Lower lobe of right lung (tissue), 2 donors: ENCODE data around the gene GRIK2. TPM values are rescaled to one million over a fixed set of nuclear protein-coding genes. Genes with fewer than 3 reads are reported as not detected.

Experiments
- ATAC-seq, 2 donors: fragments of 200-7000 bp; cut with Tn5 transposase; one replicate each; pipeline ENCODE4 v1.9.1; 2020 to 2022; ENCODE audit warnings: mild to moderate bottlenecking in 2 of 2, moderate library complexity in 2 of 2
- DNase-seq: peaks from one replicate; pipeline ENCODE4 v3.0.0-alpha.2; 2020
- H3K27ac ChIP-seq: fragments of 200-600 bp; one replicate; pipeline ENCODE4 v1.8.0; 2022
- H3K27me3 ChIP-seq: fragments of 200-600 bp; one replicate; pipeline ENCODE4 v1.8.0; 2022; ENCODE audit warnings: low read depth
- H3K36me3 ChIP-seq: fragments of 200-600 bp; one replicate; pipeline ENCODE4 v1.8.0; 2022; ENCODE audit warnings: mild to moderate bottlenecking
- H3K4me1 ChIP-seq: fragments of 200-600 bp; one replicate; pipeline ENCODE4 v1.8.0; 2022
- H3K4me3 ChIP-seq: fragments of 200-600 bp; one replicate; pipeline ENCODE4 v1.8.0; 2022; ENCODE audit warnings: mild to moderate bottlenecking
- H3K9me3 ChIP-seq: fragments of 200-600 bp; one replicate; pipeline ENCODE4 v1.8.0; 2022
- CTCF ChIP-seq: fragments of 200-600 bp; IDR thresholded peaks from one replicate; pipeline ENCODE4 v1.8.0; 2022; ENCODE audit warnings: antibody characterized with exemption, mild to moderate bottlenecking
- intact Hi-C: fragments of 100-400 bp; cut with DNase I; formaldehyde crosslinking; loops from one replicate; pipeline ENCODE4 v1.11.0; 2022
- total RNA-seq: library from RNA; stranded (reverse); fragmentation: NEBNext Ultra II Directional; extraction: Animal tissue kit (Norgen Biotek cat#: 25700); gene quantifications from one replicate; pipeline ENCODE4 v1.2.1, GENCODE V29; 2021
- donor health status: DM: no; HTN: yes; CAD: no; lungs with severe emphysema.

The GRIK2 gene
- total RNA-seq, 1 donor from 2014 or later, result 0.62 TPM

DNA sequence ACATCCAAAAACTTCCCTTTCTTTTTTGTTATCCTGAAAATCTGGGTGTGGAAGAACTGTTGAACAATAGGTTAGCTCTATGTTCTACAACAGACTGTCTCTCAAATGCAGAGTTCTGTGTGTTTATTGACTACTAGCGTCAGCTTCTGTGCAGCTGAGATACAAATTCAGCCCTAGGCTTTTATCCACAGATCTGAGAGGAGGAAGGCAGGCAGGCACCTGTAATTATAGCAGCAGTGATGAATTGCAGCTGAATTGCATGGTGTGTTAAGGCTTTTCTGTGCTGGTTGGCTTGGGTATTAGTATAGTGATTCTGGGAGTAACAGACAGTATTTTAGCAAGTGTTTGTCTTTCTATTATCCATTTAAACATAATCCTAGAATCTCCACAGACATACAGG, 24.4 kb downstream of the GRIK2 start:
- DNase-seq (no peak), ATAC-seq (no peak)
- H3K36me3 ChIP-seq, result no peaks in the 10 kb centered on the region
- TF ChIP-seq CTCF, result no peak
- no peak overlapping the region for H3K4me3 ChIP-seq
- H3K4me1 ChIP-seq, result no peaks in the 10 kb centered on the region
- no peaks in the 10 kb centered on the region for H3K9me3 ChIP-seq
- no peaks in the 10 kb centered on the region for H3K27me3 ChIP-seq
- intact Hi-C loops, result no loop called here
- no peak overlapping the region for H3K27ac ChIP-seq

GRCh38 chr6:101422251-101422650, 28.7 kb downstream of the GRIK2 start:
- no peak for TF ChIP-seq CTCF
- DNase-seq, result no peak
- no peak for ATAC-seq
- no peaks in the 10 kb centered on the region for H3K36me3 ChIP-seq
- no peak overlapping the region for H3K27ac ChIP-seq
- H3K27me3 ChIP-seq, result no peaks in the 10 kb centered on the region
- no peaks in the 10 kb centered on the region for H3K4me1 ChIP-seq
- no peak overlapping the region for H3K4me3 ChIP-seq
- intact Hi-C loops, result no loop called here
- H3K9me3 ChIP-seq, result no peaks in the 10 kb centered on the region

DNA sequence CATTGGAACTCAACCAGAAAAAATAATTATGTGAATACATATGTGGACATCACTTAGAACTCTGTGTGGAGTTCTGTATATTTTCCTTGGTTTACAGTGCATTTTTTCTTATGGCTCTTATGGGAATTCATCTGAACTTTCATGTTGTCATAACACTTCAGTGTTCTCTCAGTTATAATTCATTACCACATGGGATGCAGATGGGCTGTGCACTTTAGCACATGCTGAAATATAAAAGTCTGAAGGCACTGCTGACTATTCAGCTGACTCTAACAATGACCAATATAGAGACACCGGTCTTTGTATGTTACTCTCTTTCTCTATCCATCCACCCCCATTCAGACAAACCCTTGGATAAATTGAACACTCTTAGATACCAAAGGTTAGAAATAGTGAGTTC, 29.3 kb downstream of the GRIK2 start:
- intact Hi-C loops, result no loop called here
- Histone ChIP-seq H3K27ac (no peak overlapping the region), H3K4me1 (no peaks in the 10 kb centered on the region), H3K36me3 (no peaks in the 10 kb centered on the region), H3K4me3 (no peak overlapping the region), H3K9me3 (no peaks in the 10 kb centered on the region), H3K27me3 (no peaks in the 10 kb centered on the region)
- no peak for TF ChIP-seq CTCF
- DNase-seq (no peak), ATAC-seq (no peak)

GRCh38 chr6:101429270-101429669, 35.8 kb downstream of the GRIK2 start:
- TF ChIP-seq CTCF, result no peak
- intact Hi-C loops, result no loop called here
- DNase-seq, result no peak

DNA sequence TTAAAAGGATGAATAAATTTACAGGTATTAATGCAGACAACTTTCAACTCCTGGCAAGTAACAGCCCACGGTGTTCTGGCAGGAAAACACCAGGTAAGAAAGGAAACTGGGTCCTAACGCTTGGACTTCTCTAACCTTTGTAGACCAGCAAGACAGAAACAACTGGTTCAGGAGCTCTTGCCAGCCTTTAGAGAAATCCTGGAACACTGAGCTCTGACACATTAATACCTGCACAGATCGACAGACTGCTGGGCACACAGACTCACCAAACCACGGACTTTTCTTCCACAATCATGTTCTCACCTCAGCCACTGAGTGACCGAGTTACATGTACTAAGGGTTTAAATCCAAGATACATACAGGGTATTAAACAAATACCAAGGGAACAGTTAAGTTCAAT, 36.3 kb downstream of the GRIK2 start:
- Histone ChIP-seq H3K4me1 (no peaks in the 10 kb centered on the region), H3K9me3 (no peaks in the 10 kb centered on the region), H3K36me3 (no peaks in the 10 kb centered on the region), H3K4me3 (no peak overlapping the region), H3K27me3 (no peaks in the 10 kb centered on the region), H3K27ac (no peak overlapping the region)
- intact Hi-C loops, result no loop called here
- DNase-seq, result no peak
- ATAC-seq, result no peak
- TF ChIP-seq CTCF, result no peak

More at GRCh38 chr6:101429270-101429669, 35.8 kb downstream of the GRIK2 start:
- no peaks in the 10 kb centered on the region for H3K27me3 ChIP-seq
- no peak for ATAC-seq
- H3K36me3 ChIP-seq, result no peaks in the 10 kb centered on the region
- H3K27ac ChIP-seq, result no peak overlapping the region
- H3K4me1 ChIP-seq, result no peaks in the 10 kb centered on the region
- H3K9me3 ChIP-seq, result no peaks in the 10 kb centered on the region
- H3K4me3 ChIP-seq, result no peak overlapping the region

GRCh38 chr6:101433141-101433540, 39.6 kb downstream of the GRIK2 start:
- no peak overlapping the region for H3K27ac ChIP-seq
- intact Hi-C loops, result no loop called here
- DNase-seq (no peak), ATAC-seq (no peak)
- no peaks in the 10 kb centered on the region for H3K9me3 ChIP-seq
- no peaks in the 10 kb centered on the region for H3K27me3 ChIP-seq
- no peaks in the 10 kb centered on the region for H3K36me3 ChIP-seq
- TF ChIP-seq CTCF, result no peak
- no peaks in the 10 kb centered on the region for H3K4me1 ChIP-seq
- H3K4me3 ChIP-seq, result no peak overlapping the region
